T-helper 2 cell treated with Interferon-gamma antibody and Interleukin-4, amounts not matched to agents 5 μg/mL and 100 μg/mL, for 36 hours (primary cell): ENCODE measurements around the gene SH2D3C.

Experiments
- DNase-seq: peaks from one replicate; pipeline ENCODE4 v3.0.0; 2021; ENCODE audit warnings: low spot score
- H3K27ac Mint-ChIP-seq: one replicate; pipeline ENCODE4 v1.8.0; 2021; ENCODE audit warnings: mild to moderate bottlenecking, mixed read lengths
- H3K27me3 Mint-ChIP-seq: one replicate; pipeline ENCODE4 v1.8.0; 2021; ENCODE audit warnings: low read depth, mixed read lengths
- H3K36me3 Mint-ChIP-seq: one replicate; pipeline ENCODE4 v1.8.0; 2021; ENCODE audit warnings: low read depth, mixed read lengths
- H3K4me1 Mint-ChIP-seq: one replicate; pipeline ENCODE4 v1.8.0; 2021; ENCODE audit warnings: low read depth, mixed read lengths
- H3K4me3 Mint-ChIP-seq: one replicate; pipeline ENCODE4 v1.8.0; 2022; ENCODE audit warnings: mild to moderate bottlenecking, moderate library complexity, mixed read lengths
- H3K9me3 Mint-ChIP-seq: one replicate; pipeline ENCODE4 v1.8.0; 2021; ENCODE audit warnings: mixed read lengths

The SH2D3C gene

DNA sequence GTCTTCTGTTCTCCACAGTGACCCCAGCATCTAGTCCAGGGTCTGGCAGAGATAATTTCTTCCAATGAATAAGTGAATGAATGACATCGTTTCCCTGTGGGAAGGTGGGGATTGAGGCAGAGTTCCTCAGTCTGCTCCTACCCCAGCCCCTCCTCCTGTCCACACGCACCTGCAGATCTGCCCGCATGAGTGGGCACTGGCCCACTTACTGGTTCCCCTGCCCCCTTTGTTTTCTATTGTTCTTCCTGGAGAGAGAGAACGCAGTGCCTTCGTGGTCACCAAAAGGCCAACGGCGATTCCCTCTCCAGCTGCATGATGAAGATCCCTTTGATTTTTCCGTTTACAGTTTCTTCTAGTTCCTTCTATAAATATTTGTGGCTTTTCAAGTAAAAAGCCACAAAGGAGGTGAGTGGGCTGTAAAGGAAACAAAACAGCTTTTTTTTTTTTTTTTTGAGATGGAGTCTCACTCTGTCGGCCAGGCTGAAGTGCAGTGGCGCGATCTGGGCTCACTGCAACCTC is 18.4 kb upstream of the SH2D3C start:
- H3K27me3 Mint-ChIP-seq: no peaks in the 10 kb centered on the region
- peaks cover 26% of the 10 kb centered on the region for H3K4me1 Mint-ChIP-seq
- H3K27ac Mint-ChIP-seq: peak overlapping the region; percentile 87
- H3K4me3 Mint-ChIP-seq: peak overlapping the region; percentile 79
- H3K9me3 Mint-ChIP-seq: no peaks in the 10 kb centered on the region
- H3K36me3 Mint-ChIP-seq: peaks cover 17% of the 10 kb centered on the region
- no peak for DNase-seq

GRCh38 chr9:127796225-127796813 is 17.9 kb upstream of the SH2D3C start:
- Mint-ChIP-seq H3K9me3 (no peaks in the 10 kb centered on the region), H3K4me1 (peaks cover 26% of the 10 kb centered on the region), H3K4me3 (peak overlapping the region; percentile 79), H3K27ac (peak overlapping the region; percentile 87), H3K36me3 (peaks cover 20% of the 10 kb centered on the region), H3K27me3 (no peaks in the 10 kb centered on the region)
- DNase-seq: no peak

DNA sequence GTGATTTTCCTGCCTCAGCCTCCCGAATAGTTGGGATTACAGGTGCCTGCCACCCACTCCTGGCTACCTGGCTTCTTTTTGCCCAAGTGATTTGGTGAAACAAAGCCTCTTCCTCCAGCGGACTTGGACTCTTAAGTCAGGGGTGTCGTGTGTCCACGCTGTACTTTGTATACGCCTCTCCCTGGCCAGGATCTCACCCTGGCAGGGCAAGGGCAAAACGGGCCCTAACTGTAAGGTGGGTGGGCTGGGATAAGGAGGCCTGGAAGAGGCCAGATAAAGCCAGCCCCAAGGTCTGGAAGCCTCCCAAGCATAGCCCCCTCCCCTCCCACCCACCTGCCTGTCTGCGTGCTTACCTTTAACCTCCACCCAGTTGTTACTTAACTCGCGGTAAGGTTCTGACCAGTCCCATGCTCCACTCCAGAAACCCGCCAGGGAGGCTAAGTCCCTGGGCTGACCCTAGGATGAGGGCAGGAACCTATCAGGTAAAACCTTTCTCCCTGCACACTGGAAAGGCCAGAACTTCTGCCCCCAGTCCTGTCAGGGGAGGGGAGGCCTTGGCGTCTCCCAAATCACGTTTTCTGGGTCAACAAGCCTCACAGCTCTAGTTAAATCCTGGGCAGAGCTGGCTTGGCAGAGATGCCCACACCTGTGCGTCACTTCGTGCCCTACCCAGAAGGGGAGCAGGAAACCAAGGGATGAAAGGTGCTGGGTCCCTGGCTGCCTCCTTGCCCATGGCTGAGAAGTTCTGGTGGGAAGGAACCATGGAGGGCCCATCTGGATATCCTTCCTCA is 15.7 kb upstream of the SH2D3C start:
- H3K4me1 Mint-ChIP-seq: peaks cover 27% of the 10 kb centered on the region
- H3K27ac Mint-ChIP-seq: no peak overlapping the region
- H3K4me3 Mint-ChIP-seq: no peak overlapping the region
- no peaks in the 10 kb centered on the region for H3K9me3 Mint-ChIP-seq
- H3K27me3 Mint-ChIP-seq: no peaks in the 10 kb centered on the region
- H3K36me3 Mint-ChIP-seq: peaks cover 32% of the 10 kb centered on the region
- DNase-seq: no peak

GRCh38 chr9:127793093-127793708 is 14.7 kb upstream of the SH2D3C start:
- Mint-ChIP-seq H3K27ac (peak overlapping the region; percentile 31), H3K36me3 (peaks cover 41% of the 10 kb centered on the region), H3K4me3 (no peak overlapping the region), H3K27me3 (no peaks in the 10 kb centered on the region), H3K4me1 (peaks cover 26% of the 10 kb centered on the region), H3K9me3 (no peaks in the 10 kb centered on the region)
- DNase-seq: no peak

DNA sequence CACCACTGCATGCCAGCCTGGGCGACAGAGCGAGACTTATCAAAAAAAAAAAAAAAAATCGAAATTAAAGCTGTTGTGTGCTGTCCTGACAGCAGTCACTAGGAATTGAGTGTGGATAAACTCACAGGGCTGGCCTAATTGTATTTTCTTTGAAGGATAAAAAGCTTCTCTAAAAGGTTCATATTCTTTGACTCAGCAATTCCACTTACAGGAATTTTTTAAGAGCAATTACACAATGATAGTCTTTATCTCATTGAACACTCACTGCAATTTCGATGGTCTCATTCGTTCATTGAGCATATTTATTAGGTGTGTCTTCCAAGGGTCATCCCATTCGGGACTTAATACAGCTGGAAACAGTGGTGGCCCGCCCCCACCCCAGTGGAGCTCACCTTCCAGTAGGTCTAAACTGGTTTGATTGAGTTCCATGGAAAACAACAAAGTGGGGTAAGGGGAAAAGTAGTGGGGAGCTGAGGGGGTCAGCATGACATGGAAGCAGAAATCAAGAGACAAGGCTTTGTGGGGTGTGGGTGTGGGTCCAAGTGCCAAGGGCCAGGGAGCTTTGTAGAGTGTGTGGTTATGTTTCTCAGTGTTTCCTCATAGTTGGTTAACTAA is 14.1 kb upstream of the SH2D3C start:
- H3K27ac Mint-ChIP-seq: no peak overlapping the region
- no peaks in the 10 kb centered on the region for H3K9me3 Mint-ChIP-seq
- peaks cover 46% of the 10 kb centered on the region for H3K36me3 Mint-ChIP-seq
- H3K4me1 Mint-ChIP-seq: peaks cover 26% of the 10 kb centered on the region
- no peak overlapping the region for H3K4me3 Mint-ChIP-seq
- DNase-seq: no peak
- H3K27me3 Mint-ChIP-seq: no peaks in the 10 kb centered on the region

- DNase-seq: no peak
- no peak overlapping the region for H3K4me3 Mint-ChIP-seq
- no peaks in the 10 kb centered on the region for H3K9me3 Mint-ChIP-seq
- H3K27me3 Mint-ChIP-seq: no peaks in the 10 kb centered on the region
- peaks cover 23% of the 10 kb centered on the region for H3K4me1 Mint-ChIP-seq
- no peak overlapping the region for H3K27ac Mint-ChIP-seq
- H3K36me3 Mint-ChIP-seq: peaks cover 58% of the 10 kb centered on the region
These were observed 12.6 kb upstream of the SH2D3C start for GRCh38 chr9:127791085-127791484.

GRCh38 chr9:127790094-127790855 is 11.8 kb upstream of the SH2D3C start:
- H3K4me1 Mint-ChIP-seq: peaks cover 20% of the 10 kb centered on the region
- no peak for DNase-seq
- H3K9me3 Mint-ChIP-seq: no peaks in the 10 kb centered on the region
- no peak overlapping the region for H3K4me3 Mint-ChIP-seq
- no peaks in the 10 kb centered on the region for H3K27me3 Mint-ChIP-seq
- H3K27ac Mint-ChIP-seq: no peak overlapping the region
- H3K36me3 Mint-ChIP-seq: peaks cover 58% of the 10 kb centered on the region

GRCh38 chr9:127789179-127789578 is 10.7 kb upstream of the SH2D3C start:
- Mint-ChIP-seq H3K36me3 (peaks cover 54% of the 10 kb centered on the region), H3K9me3 (no peaks in the 10 kb centered on the region), H3K27me3 (no peaks in the 10 kb centered on the region), H3K4me3 (no peak overlapping the region), H3K4me1 (peaks cover 27% of the 10 kb centered on the region), H3K27ac (no peak overlapping the region)
- DNase-seq: no peak

DNA sequence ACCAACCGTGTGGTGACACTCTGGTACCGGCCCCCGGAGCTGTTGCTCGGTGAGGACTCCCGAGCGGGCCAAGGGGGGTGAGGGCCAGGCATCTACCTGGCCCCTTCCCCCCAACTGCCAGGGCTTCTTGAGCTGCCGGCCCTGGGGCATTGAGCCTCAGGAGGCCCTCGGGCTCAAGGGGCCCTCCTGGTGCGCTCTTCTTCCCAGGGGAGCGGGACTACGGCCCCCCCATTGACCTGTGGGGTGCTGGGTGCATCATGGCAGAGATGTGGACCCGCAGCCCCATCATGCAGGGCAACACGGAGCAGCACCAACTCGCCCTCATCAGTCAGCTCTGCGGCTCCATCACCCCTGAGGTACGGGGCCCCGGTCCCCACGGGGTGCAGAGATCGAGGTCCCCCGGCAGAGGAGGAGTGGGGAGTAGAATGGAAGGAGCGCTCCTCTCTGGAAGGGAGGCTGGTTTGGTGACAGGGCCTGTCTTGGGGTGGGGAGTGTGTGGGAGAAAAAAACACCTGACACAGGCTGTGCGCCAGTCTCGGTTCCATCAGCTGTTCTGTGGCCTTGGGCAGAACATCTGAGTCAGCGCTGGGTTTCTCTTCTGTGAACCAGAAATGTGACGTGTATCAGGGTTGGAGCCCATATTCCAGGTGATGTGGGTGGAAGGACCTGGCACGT is 10.0 kb upstream of the SH2D3C start:
- no peak overlapping the region for H3K27ac Mint-ChIP-seq
- no peaks in the 10 kb centered on the region for H3K9me3 Mint-ChIP-seq
- peak; percentile 70 for DNase-seq
- peaks cover 52% of the 10 kb centered on the region for H3K36me3 Mint-ChIP-seq
- H3K4me3 Mint-ChIP-seq: peak overlapping the region; percentile 96
- H3K27me3 Mint-ChIP-seq: no peaks in the 10 kb centered on the region
- H3K4me1 Mint-ChIP-seq: peaks cover 32% of the 10 kb centered on the region

DNA sequence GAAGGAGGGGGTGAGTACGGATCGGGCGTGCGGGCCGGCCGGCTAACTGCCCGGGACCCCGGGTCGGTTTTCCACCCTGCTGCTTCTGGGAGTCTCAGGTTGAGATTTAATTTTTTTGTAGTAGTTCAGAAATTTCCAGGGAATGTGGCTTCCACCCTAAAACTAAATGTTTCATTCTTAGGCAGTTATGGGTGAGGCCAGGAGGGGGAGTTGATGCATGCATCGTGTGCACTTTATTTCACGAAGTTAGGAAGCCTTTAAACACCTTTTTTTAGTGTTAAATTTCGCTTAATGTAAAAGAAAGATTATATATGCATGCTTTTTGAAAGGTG is 8.3 kb upstream of the SH2D3C start:
- H3K27me3 Mint-ChIP-seq: no peaks in the 10 kb centered on the region
- H3K4me1 Mint-ChIP-seq: peaks cover 47% of the 10 kb centered on the region
- peak overlapping the region; percentile 96 for H3K4me3 Mint-ChIP-seq
- no peak for DNase-seq
- peak overlapping the region; percentile 86 for H3K27ac Mint-ChIP-seq
- H3K36me3 Mint-ChIP-seq: peaks cover 42% of the 10 kb centered on the region
- no peaks in the 10 kb centered on the region for H3K9me3 Mint-ChIP-seq

DNA sequence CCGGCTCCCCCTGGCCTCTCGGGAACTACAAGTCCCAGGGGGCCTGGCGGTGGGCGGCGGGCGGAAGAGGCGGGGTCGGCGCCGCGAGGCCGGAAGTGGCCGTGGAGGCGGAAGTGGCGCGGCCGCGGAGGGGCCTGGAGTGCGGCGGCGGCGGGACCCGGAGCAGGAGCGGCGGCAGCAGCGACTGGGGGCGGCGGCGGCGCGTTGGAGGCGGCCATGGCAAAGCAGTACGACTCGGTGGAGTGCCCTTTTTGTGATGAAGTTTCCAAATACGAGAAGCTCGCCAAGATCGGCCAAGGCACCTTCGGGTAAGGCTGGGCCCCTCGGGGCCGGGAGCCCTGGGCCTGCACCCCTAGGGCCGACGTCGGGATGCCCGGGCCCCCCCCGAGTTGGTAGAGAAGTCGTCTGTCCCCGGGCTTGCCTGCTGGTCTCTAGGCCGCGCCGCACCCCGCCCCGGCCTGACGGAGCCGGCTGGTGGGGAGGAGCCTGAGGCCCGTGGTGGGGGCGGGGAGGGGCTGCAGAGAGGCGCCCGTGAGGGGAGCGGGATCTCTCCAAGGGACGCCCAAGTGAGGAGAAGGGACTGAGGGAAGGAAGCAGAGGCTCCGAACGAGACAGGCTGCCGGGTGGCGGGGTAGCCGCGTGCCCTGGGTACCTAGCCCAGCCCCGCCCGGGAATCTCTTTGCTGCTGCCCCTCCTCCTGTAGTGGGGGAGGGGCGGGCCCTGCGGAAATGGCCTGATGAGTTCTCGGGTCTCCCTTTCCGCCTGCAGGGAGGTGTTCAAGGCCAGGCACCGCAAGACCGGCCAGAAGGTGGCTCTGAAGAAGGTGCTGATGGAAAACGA is 7.7 kb upstream of the SH2D3C start, which contains the start of gene CDK9:
TSS of gene CDK9 (plus strand) at position 102 of the 840 bp plus-strand sequence. CDS start at position 217, 115 bp downstream.
- no peaks in the 10 kb centered on the region for H3K9me3 Mint-ChIP-seq
- H3K36me3 Mint-ChIP-seq: peaks cover 40% of the 10 kb centered on the region
- DNase-seq: peak; percentile 95
- H3K27ac Mint-ChIP-seq: peak within 1 kb of the TSS; percentile 90
- H3K4me1 Mint-ChIP-seq: peaks cover 53% of the 10 kb centered on the region
- no peaks in the 10 kb centered on the region for H3K27me3 Mint-ChIP-seq
- peak within 1 kb of the TSS; percentile 96 for H3K4me3 Mint-ChIP-seq
